Gastrocnemius medialis (tissue), 4 donors: ENCODE measurements around the gene GALNTL6.

Experiments
- POLR2A ChIP-seq, 2 donors: fragments of 450-650 bp; IDR thresholded peaks; one replicate each; pipeline ENCODE4 v1.6.1; 2017; ENCODE audit warnings: antibody characterized with exemption in 2 of 2, mild to moderate bottlenecking in 2 of 2, moderate library complexity in 2 of 2
- TF ChIP-seq, protein P1 (sequence below), 5 experiments: fragments of 450-650 bp in 3 of 5; fragments of 200-600 bp in 2 of 5; sonication (generic) in 2 of 5; IDR thresholded peaks in 4 of 5; conservative IDR thresholded peaks in 1 of 5; 1 replicate in 4 of 5; 2 replicates in 1 of 5; pipeline ENCODE4 v1.5.1; 2016 to 2019; ENCODE audit warnings: antibody characterized with exemption in 5 of 5, mild to moderate bottlenecking in 3 of 5, moderate library complexity in 3 of 5

DNA sequence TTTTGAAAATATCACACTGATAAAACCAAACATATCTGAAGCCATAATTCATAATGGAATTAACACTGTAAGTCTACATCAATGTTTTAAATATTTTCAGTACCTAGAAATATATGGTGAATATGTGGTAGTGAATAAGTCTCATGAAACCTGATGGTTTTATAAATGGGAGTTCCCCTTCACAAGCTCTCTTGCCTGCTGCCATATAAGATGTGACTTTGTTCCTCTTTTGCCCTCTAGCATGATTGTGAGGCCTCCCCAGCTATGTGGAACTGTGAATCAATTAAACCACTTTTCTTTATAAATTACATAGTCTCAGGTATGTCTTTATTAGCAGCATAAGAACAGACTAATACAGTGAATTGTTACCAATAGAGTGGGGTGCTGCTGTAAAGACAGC lies 818.6 kb downstream of the GALNTL6 start:
- TF ChIP-seq, protein P1, sequence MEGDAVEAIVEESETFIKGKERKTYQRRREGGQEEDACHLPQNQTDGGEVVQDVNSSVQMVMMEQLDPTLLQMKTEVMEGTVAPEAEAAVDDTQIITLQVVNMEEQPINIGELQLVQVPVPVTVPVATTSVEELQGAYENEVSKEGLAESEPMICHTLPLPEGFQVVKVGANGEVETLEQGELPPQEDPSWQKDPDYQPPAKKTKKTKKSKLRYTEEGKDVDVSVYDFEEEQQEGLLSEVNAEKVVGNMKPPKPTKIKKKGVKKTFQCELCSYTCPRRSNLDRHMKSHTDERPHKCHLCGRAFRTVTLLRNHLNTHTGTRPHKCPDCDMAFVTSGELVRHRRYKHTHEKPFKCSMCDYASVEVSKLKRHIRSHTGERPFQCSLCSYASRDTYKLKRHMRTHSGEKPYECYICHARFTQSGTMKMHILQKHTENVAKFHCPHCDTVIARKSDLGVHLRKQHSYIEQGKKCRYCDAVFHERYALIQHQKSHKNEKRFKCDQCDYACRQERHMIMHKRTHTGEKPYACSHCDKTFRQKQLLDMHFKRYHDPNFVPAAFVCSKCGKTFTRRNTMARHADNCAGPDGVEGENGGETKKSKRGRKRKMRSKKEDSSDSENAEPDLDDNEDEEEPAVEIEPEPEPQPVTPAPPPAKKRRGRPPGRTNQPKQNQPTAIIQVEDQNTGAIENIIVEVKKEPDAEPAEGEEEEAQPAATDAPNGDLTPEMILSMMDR (IDR thresholded peaks at IDR 0.05 in 4 of 5, conservative IDR thresholded peaks at IDR 0.05 in 1 of 5), result no peak
- no peak for TF ChIP-seq POLR2A (IDR thresholded peaks at IDR 0.05)
